GM12891 (cell line): ENCODE measurements around the gene TNMD.

ENCODE experiments used
- PAX5 ChIP-seq: IDR thresholded peaks from 2 replicates; pipeline ENCODE4 v1.6.1; 2011; ENCODE audit warnings: low read length, moderate library complexity, mild to moderate bottlenecking; ENCODE audit not compliant: insufficient read depth, severe bottlenecking
- POLR2A ChIP-seq: IDR thresholded peaks from 2 replicates; pipeline ENCODE4 v1.6.1; 2011; ENCODE audit warnings: low read depth, low read length, control low read depth
- POLR2AphosphoS5 ChIP-seq: IDR thresholded peaks from 2 replicates; pipeline ENCODE4 v1.6.1; 2011; ENCODE audit warnings: low read depth, low read length, control low read depth
- POU2F2 ChIP-seq: IDR thresholded peaks from 2 replicates; pipeline ENCODE4 v1.6.1; 2011; ENCODE audit warnings: low read depth, mild to moderate bottlenecking, control low read depth, low read length, moderate library complexity
- SPI1 ChIP-seq: IDR thresholded peaks from 2 replicates; pipeline ENCODE4 v1.6.1; 2011; ENCODE audit warnings: low read depth, low read length, control low read depth
- TAF1 ChIP-seq: IDR thresholded peaks from 2 replicates; pipeline ENCODE4 v1.6.1; 2011; ENCODE audit warnings: low read depth, low read length, control low read depth

DNA sequence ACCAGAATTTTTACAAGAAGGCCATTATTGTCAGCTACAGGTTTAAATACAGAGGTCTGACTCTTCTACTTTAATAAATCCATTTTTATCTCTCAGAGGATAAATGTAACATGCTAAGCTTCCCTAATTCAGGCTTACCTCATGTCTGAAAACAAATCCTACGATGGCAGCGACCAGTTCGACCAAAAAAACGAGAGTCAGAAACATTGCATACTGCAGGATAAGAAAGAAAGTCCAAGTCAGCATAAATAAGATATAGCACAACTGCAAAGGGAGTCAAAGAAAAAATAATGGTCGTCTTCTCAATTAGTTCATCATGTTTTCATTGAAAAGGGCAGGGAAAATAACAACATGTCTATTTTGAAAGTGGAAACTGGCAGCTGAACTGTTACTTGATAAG, 50.3 kb downstream of the TNMD start:
- TF ChIP-seq POLR2A, result no peak
- TF ChIP-seq POLR2AphosphoS5, result no peak
- TF ChIP-seq TAF1, result no peak
- no peak for TF ChIP-seq SPI1
- TF ChIP-seq POU2F2, result no peak
- TF ChIP-seq PAX5, result no peak
